Natural killer cell (primary cell): ENCODE measurements around the gene EFNB2. TPM values are rescaled to one million over a fixed set of nuclear protein-coding genes. Genes with fewer than 3 reads are reported as not detected.

Source experiments
- ATAC-seq, 3 donors: fragments of 150-1000 bp in 2 of 3; fragments of 200-7000 bp in 1 of 3; cut with Tn5 transposase; 1 replicate in 1 of 3; 2 replicates in 2 of 3; pipeline ENCODE4 v1.10.0; 2021; ENCODE audit warnings: mild to moderate bottlenecking in 2 of 3, moderate library complexity in 2 of 3
- DNase-seq, 2 donors: peaks; one replicate each; pipeline versions ENCODE4 v3.0.0 to v3.0.0-alpha.2; 2013 to 2021; ENCODE audit warnings: mixed read lengths in 1 of 2
- H3K27ac ChIP-seq: one replicate; pipeline ENCODE4 v1.5.1; 2013; ENCODE audit warnings: mild to moderate bottlenecking, low read length
- H3K27me3 ChIP-seq: one replicate; pipeline ENCODE4 v1.6.1; 2013; ENCODE audit warnings: low read length; ENCODE audit not compliant: control insufficient read depth, insufficient read depth
- H3K36me3 ChIP-seq: one replicate; pipeline ENCODE4 v1.6.1; 2013; ENCODE audit warnings: low read length; ENCODE audit not compliant: control insufficient read depth, insufficient read depth
- H3K4me1 ChIP-seq: one replicate; pipeline ENCODE4 v1.6.1; 2013; ENCODE audit warnings: low read length; ENCODE audit not compliant: control insufficient read depth, insufficient read depth
- H3K4me3 ChIP-seq: one replicate; pipeline ENCODE4 v1.5.1; 2013; ENCODE audit warnings: low read length
- H3K9me3 ChIP-seq: one replicate; pipeline ENCODE4 v1.6.1; 2013; ENCODE audit warnings: low read length; ENCODE audit not compliant: control insufficient read depth, insufficient read depth
- H3K27ac Mint-ChIP-seq, 2 donors: one replicate each; pipeline ENCODE4 v1.8.0; 2022; ENCODE audit warnings: mild to moderate bottlenecking in 2 of 2, mixed read lengths in 2 of 2, moderate library complexity in 1 of 2
- H3K27me3 Mint-ChIP-seq, 2 donors: one replicate each; pipeline ENCODE4 v1.8.0; 2022; ENCODE audit warnings: low read depth in 2 of 2, mixed read lengths in 2 of 2
- H3K36me3 Mint-ChIP-seq: one replicate; pipeline ENCODE4 v1.8.0; 2022; ENCODE audit warnings: mixed read lengths
- H3K4me1 Mint-ChIP-seq, 2 donors: one replicate each; pipeline ENCODE4 v1.8.0; 2022; ENCODE audit warnings: mixed read lengths in 2 of 2
- H3K4me3 Mint-ChIP-seq: one replicate; pipeline ENCODE4 v1.8.0; 2022; ENCODE audit warnings: mild to moderate bottlenecking, moderate library complexity, mixed read lengths
- H3K9me3 Mint-ChIP-seq, 2 donors: one replicate each; pipeline ENCODE4 v1.8.0; 2022; ENCODE audit warnings: mixed read lengths in 2 of 2
- CTCF ChIP-seq: fragments of 200-600 bp; IDR thresholded peaks from one replicate; pipeline ENCODE4 v1.8.0; 2022; ENCODE audit warnings: antibody characterized with exemption
- whole genome bisulfite sequencing: methylation state at CpG from one replicate; pipeline ENCODE4 v1.1.7; 2013; ENCODE audit warnings: missing lambda C conversion rate; ENCODE audit not compliant: insufficient coverage; 5-methylcytosine and 5-hydroxymethylcytosine counted together
- intact Hi-C: fragments of 100-400 bp; cut with micrococcal nuclease; formaldehyde crosslinking; loops from one replicate; pipeline ENCODE4 v1.14.2; 2022
- total RNA-seq, 4 donors: library from RNA; stranded (reverse); fragments of 120-200 nt in 1 of 4; gene quantifications; one replicate each; pipeline versions ENCODE4 v1.2.3 to v1.2.4, GENCODE V29; 2013 to 2022

The EFNB2 gene
- total RNA-seq, 3 donors from 2014 or later (not counting 1 experiment from before 2014, with no cell fraction given) = 0.16 to 0.33 (median 0.33) TPM

DNA sequence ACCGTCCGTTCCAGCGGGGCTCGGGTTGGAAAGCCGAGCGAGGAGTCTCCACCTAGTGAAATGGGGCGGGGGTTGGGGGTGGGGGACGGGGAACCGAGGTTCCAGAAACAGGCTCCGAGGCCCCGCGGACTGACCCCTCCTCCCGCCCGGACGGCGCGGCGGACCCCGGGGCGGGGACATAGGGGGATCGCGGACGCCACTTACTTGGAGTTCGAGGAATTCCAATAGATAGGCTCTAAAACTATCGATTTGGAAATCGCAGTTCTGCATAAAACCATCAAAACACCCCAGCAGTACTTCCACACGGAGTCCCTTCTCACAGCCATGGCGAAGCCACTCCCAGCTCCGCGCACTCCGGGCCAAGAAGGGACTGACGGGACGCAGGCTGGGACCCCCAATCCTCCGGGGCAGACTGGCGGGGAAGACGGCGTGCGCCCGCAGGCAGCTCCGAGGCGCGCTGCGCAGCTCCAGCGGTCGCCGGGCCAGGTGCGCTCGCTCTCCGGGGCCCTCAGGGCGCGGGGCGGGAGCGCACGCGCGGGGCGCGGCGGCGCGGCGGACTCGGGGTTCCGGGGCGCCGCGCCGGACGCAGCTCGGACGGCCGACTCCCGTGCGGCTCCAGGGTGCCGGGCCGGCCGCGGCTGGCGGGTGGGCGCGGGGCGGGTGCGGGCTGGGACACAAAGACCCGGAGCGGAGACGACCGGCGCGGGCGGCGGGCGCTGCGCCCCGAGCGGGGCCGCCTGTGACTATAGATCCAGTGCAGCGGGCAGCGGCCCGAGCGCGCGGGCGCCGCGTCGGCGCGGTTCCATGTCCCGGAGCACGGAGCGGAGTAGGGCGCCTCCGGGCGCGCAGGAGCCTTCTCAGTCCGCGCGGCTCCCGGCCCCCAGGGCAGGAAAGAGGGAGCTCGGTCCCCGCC lies 567 bp downstream of the EFNB2 start:
- no peak overlapping the region for H3K27ac ChIP-seq
- H3K4me3 Mint-ChIP-seq = peak overlapping the region; percentile 86
- 2% methylated on average over 121 of the region's 121 CpGs for WGBS
- H3K9me3 Mint-ChIP-seq = no peaks in the 10 kb centered on the region
- H3K27me3 ChIP-seq = peaks cover 29% of the 10 kb centered on the region
- ATAC-seq (peak in 2 of 3 donors; percentile 8 to 19), DNase-seq (peak; percentile 20 to 53)
- no peaks in the 10 kb centered on the region for H3K9me3 ChIP-seq
- H3K27ac Mint-ChIP-seq = no peak overlapping the region
- H3K36me3 Mint-ChIP-seq = no peaks in the 10 kb centered on the region
- TF ChIP-seq CTCF = no peak
- H3K36me3 ChIP-seq = no peaks in the 10 kb centered on the region
- intact Hi-C loops = loop anchor here (10.0 kb wide), 1 partner anchor 1960 kb away; no protein-coding TSS in a partner anchor
- H3K4me1 ChIP-seq = peaks cover 26% of the 10 kb centered on the region
- peaks cover 17% of the 10 kb centered on the region in 2 donors for H3K4me1 Mint-ChIP-seq
- peak overlapping the region; percentile 19 for H3K4me3 ChIP-seq
- peaks cover 19 to 41% of the 10 kb centered on the region in 2 donors for H3K27me3 Mint-ChIP-seq

DNA sequence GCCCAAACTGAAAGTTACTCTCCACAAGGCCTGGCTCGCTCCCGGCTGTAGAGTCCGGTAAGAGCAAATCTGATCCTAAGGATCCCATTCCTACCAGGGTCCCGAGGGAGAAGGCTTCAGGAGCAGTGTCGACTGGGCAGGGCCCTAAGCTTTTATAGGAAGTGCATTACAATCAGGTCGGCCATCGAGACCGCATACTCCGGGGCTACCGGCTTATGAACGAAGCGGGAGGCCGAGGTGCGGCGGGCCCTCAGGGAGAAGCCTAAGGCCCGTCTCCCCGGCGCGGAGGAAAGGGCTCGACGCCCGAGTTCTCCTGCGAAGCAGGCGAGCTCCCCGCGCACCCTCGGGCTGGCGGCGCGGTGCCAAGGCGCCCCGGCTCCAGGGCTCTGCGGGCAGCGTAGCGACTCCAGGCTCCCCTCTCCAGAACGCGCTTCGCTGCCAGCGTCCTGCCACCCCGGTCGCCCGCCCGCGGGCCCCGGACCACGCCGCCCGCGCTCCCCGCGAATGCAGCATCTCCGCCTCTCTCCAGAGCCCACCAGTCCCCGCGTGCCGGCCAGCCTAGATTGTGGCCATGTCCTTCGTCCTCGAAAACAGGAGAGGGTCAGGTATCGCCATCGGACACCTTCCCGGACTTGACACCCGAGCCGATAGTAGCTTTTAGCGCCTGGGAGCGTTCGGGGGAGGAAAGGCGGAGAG lies 1.4 kb downstream of the EFNB2 start:
- H3K9me3 Mint-ChIP-seq = no peaks in the 10 kb centered on the region
- H3K36me3 ChIP-seq = no peaks in the 10 kb centered on the region
- H3K9me3 ChIP-seq = no peaks in the 10 kb centered on the region
- H3K4me1 ChIP-seq = peaks cover 26% of the 10 kb centered on the region
- H3K4me3 ChIP-seq = no peak overlapping the region
- no peak for TF ChIP-seq CTCF
- intact Hi-C loops = loop anchor here (10.0 kb wide), 1 partner anchor 1959 kb away; no protein-coding TSS in a partner anchor
- peaks cover 33% of the 10 kb centered on the region for H3K27me3 ChIP-seq
- ATAC-seq (no peak), DNase-seq (peak; percentile 27 to 52)
- peaks cover 26 to 49% of the 10 kb centered on the region in 2 donors for H3K27me3 Mint-ChIP-seq
- H3K4me3 Mint-ChIP-seq = peak overlapping the region; percentile 76
- H3K36me3 Mint-ChIP-seq = no peaks in the 10 kb centered on the region
- WGBS = 5% methylated on average over 66 of the region's 66 CpGs
- H3K4me1 Mint-ChIP-seq = peaks cover 17% of the 10 kb centered on the region in 2 donors
- H3K27ac Mint-ChIP-seq = no peak overlapping the region
- no peak overlapping the region for H3K27ac ChIP-seq

- Mint-ChIP-seq H3K9me3 (no peaks in the 10 kb centered on the region), H3K4me1 (peaks cover 17% of the 10 kb centered on the region in 2 donors), H3K27ac (no peak overlapping the region), H3K36me3 (no peaks in the 10 kb centered on the region), H3K4me3 (peak overlapping the region; percentile 78), H3K27me3 (peaks cover 29 to 57% of the 10 kb centered on the region in 2 donors)
- ATAC-seq = no peak
- Histone ChIP-seq H3K27me3 (peaks cover 33% of the 10 kb centered on the region), H3K9me3 (no peaks in the 10 kb centered on the region), H3K36me3 (no peaks in the 10 kb centered on the region), H3K4me3 (no peak overlapping the region), H3K4me1 (peaks cover 26% of the 10 kb centered on the region), H3K27ac (no peak overlapping the region)
- intact Hi-C loops = loop anchor here (10.0 kb wide), 1 partner anchor 1959 kb away; no protein-coding TSS in a partner anchor
- DNase-seq = peak in 1 of 2 donors; percentile 36
- TF ChIP-seq CTCF = no peak
- 10% methylated on average over 40 of the region's 44 CpGs for WGBS
Observed at GRCh38 chr13:106533101-106533942, 2.1 kb downstream of the EFNB2 start.
